Lower leg skin (tissue), 3 donors: ENCODE data around the gene KNTC1.

Experiments
- POLR2A ChIP-seq, 2 donors: fragments of 450-650 bp; IDR thresholded peaks; one replicate each; pipeline ENCODE4 v1.6.1; 2016 to 2017; ENCODE audit warnings: antibody characterized with exemption in 2 of 2, mild to moderate bottlenecking in 1 of 2, moderate library complexity in 1 of 2
- TF ChIP-seq, protein P1 (sequence below), 3 donors: fragments of 450-650 bp; IDR thresholded peaks; one replicate each; pipeline ENCODE4 v1.5.1; 2016; ENCODE audit warnings: antibody characterized with exemption in 3 of 3, mild to moderate bottlenecking in 3 of 3, moderate library complexity in 2 of 3

DNA sequence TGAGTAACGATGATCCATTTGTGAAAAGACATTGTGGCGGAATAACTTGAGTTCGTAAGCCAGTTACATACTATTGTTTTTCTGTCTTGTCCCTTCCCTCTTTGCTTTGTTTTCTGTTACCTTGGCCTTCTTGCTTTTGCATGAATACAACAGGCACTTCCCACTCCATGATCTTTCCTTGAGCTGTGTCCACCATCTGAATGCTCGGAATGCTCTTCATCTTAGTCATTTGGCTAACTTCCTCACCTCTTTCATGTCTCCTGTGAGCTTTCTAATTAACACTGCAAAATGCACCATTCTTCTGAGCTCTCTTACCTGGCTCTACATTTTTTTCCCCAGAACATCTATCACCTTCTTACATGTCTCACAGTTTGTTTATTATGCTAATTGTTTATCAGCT lies 10.0 kb downstream of the KNTC1 start:
- TF ChIP-seq, protein P1, sequence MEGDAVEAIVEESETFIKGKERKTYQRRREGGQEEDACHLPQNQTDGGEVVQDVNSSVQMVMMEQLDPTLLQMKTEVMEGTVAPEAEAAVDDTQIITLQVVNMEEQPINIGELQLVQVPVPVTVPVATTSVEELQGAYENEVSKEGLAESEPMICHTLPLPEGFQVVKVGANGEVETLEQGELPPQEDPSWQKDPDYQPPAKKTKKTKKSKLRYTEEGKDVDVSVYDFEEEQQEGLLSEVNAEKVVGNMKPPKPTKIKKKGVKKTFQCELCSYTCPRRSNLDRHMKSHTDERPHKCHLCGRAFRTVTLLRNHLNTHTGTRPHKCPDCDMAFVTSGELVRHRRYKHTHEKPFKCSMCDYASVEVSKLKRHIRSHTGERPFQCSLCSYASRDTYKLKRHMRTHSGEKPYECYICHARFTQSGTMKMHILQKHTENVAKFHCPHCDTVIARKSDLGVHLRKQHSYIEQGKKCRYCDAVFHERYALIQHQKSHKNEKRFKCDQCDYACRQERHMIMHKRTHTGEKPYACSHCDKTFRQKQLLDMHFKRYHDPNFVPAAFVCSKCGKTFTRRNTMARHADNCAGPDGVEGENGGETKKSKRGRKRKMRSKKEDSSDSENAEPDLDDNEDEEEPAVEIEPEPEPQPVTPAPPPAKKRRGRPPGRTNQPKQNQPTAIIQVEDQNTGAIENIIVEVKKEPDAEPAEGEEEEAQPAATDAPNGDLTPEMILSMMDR (IDR thresholded peaks at IDR 0.05) = no peak
- TF ChIP-seq POLR2A (IDR thresholded peaks at IDR 0.05) = no peak
